ENCODE data around the gene ZNF763.

The ZNF763 gene

DNA sequence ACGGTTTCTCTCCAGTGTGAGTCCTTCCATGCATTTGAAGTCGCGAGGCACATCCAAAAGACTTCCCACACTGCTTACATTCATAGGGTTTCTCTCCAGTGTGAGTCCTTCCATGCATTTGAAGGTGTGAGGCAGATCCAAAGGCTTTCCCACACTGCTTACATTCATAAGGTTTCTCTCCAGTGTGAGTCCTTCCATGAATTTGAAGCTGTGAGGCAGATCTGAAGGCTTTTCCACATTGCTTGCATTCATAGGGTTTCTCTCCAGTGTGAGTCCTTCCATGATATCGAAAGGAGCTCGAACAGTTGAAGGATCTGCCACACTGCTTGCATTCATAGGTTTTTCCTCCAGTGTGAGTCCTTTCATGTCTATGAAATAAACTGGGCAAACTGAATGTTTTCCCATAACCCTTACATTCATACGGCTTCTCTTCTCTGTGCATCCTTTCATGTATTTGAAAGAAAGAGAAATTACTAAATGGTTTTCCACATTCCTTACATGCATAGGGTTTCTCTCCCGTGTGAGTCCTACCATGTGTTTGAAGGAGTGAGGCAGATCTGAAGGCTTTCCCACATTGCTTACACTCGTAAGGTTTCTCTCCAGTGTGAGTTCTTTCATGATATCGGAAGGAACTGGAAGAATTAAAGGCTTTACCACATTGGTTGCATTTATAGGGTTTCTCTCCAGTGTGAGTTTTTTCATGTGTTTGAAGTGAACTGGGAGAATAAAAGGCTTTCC lies 50.3 kb downstream of the ZNF763 start:
- Histone ChIP-seq H3K27ac (ENCODE audit: low read length) (no peak overlapping the region), H3K9ac (ENCODE audit: low read length) (no peak overlapping the region), H3K36me3 (ENCODE audit: control insufficient read depth, low read depth, low read length) (peaks cover 37% of the 10 kb centered on the region), H3K27me3 (ENCODE audit: control insufficient read depth, insufficient read depth, low read length) (no peaks in the 10 kb centered on the region), H3K4me3 (ENCODE audit: low read length) (no peak overlapping the region), H3K9me3 (ENCODE audit: control insufficient read depth, low read depth, low read length) (peaks cover 64% of the 10 kb centered on the region), H3K4me1 (ENCODE audit: control insufficient read depth, low read depth, low read length) (no peaks in the 10 kb centered on the region)

GRCh38 chr19:12015753-12016116 lies 50.9 kb downstream of the ZNF763 start:
- Histone ChIP-seq H3K9me3 (ENCODE audit: control insufficient read depth, low read depth, low read length) (peaks cover 64% of the 10 kb centered on the region), H3K36me3 (ENCODE audit: control insufficient read depth, low read depth, low read length) (peaks cover 37% of the 10 kb centered on the region)

More at GRCh38 chr19:12015753-12016116, 50.9 kb downstream of the ZNF763 start:
- Histone ChIP-seq H3K4me3 (ENCODE audit: low read length) (no peak overlapping the region), H3K27me3 (ENCODE audit: control insufficient read depth, insufficient read depth, low read length) (no peaks in the 10 kb centered on the region), H3K4me1 (ENCODE audit: control insufficient read depth, low read depth, low read length) (no peaks in the 10 kb centered on the region), H3K27ac (ENCODE audit: low read length) (no peak overlapping the region), H3K9ac (ENCODE audit: low read length) (no peak overlapping the region)

All from iPS-18a (cell line).